SK-N-SH (cell line): Measurements from ENCODE around the gene CTBP1.

ENCODE experiments used
- CHD2 ChIP-seq: fragments of 150-350 bp; IDR thresholded peaks from 2 replicates; pipeline ENCODE4 v1.6.1; 2018; ENCODE audit warnings: low read length; ENCODE audit not compliant: partially characterized antibody
- FOXJ3 ChIP-seq: sonication (generic); formaldehyde crosslinking; IDR thresholded peaks from 2 replicates; pipeline ENCODE4 v1.5.1; 2020; ENCODE audit warnings: mild to moderate bottlenecking, missing genetic modification reagents
- GABPA ChIP-seq: IDR thresholded peaks from 2 replicates; pipeline ENCODE4 v1.4.0; 2012; ENCODE audit warnings: low read depth, mild to moderate bottlenecking
- NRF1 ChIP-seq: IDR thresholded peaks from 2 replicates; pipeline ENCODE4 v1.6.1; 2012; ENCODE audit warnings: low read depth, mild to moderate bottlenecking, low read length
- POLR2AphosphoS5 ChIP-seq: IDR thresholded peaks from 2 replicates; pipeline ENCODE4 v1.6.1; 2012; ENCODE audit warnings: low read depth, low read length
- TAF1 ChIP-seq: IDR thresholded peaks from 2 replicates; pipeline ENCODE4 v1.6.1; 2012; ENCODE audit warnings: low read depth, mild to moderate bottlenecking, low read length, moderate library complexity, borderline replicate concordance
- USF1 ChIP-seq: IDR thresholded peaks from 2 replicates; pipeline ENCODE4 v1.4.0; 2012; ENCODE audit warnings: low read depth, borderline replicate concordance
- YY1 ChIP-seq: IDR thresholded peaks from 2 replicates; pipeline ENCODE4 v1.4.0; 2012; ENCODE audit warnings: low read depth, mild to moderate bottlenecking
- TF ChIP-seq, protein P1 (sequence below): fragments of 200-600 bp; sonication (generic); IDR thresholded peaks from 2 replicates; pipeline ENCODE4 v1.6.1; 2017; ENCODE audit warnings: antibody characterized with exemption, mild to moderate bottlenecking, moderate library complexity
- TF ChIP-seq, protein P2 (sequence below): IDR thresholded peaks from 2 replicates; pipeline ENCODE4 v1.4.0; 2012; ENCODE audit warnings: low read depth, borderline replicate concordance

DNA sequence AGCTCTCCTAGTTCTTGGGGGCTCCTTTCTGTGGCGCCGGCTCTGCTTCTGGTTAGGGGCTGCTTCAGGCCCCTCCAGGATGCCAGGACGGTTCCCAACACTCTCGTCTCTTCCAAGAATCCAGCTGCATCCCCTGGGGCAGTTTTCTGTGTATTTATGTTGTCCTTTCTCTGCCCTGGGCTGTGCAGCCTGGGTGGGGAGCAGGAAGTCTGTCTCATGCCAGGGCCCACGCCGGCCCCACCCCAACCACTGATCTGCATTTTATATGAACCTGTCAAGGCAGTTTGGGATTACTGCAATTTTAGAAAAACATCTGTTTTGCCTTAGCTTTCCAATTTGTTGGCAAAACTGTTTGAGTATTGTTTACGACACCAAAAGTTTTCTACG is 14.6 kb downstream of the CTBP1 start:
- TF ChIP-seq, protein P1, sequence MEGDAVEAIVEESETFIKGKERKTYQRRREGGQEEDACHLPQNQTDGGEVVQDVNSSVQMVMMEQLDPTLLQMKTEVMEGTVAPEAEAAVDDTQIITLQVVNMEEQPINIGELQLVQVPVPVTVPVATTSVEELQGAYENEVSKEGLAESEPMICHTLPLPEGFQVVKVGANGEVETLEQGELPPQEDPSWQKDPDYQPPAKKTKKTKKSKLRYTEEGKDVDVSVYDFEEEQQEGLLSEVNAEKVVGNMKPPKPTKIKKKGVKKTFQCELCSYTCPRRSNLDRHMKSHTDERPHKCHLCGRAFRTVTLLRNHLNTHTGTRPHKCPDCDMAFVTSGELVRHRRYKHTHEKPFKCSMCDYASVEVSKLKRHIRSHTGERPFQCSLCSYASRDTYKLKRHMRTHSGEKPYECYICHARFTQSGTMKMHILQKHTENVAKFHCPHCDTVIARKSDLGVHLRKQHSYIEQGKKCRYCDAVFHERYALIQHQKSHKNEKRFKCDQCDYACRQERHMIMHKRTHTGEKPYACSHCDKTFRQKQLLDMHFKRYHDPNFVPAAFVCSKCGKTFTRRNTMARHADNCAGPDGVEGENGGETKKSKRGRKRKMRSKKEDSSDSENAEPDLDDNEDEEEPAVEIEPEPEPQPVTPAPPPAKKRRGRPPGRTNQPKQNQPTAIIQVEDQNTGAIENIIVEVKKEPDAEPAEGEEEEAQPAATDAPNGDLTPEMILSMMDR, result no peak
- TF ChIP-seq POLR2AphosphoS5 (no peak), YY1 (no peak), FOXJ3 (no peak), USF1 (no peak), GABPA (no peak), CHD2 (no peak), TAF1 (no peak), NRF1 (no peak)
- TF ChIP-seq, protein P2, sequence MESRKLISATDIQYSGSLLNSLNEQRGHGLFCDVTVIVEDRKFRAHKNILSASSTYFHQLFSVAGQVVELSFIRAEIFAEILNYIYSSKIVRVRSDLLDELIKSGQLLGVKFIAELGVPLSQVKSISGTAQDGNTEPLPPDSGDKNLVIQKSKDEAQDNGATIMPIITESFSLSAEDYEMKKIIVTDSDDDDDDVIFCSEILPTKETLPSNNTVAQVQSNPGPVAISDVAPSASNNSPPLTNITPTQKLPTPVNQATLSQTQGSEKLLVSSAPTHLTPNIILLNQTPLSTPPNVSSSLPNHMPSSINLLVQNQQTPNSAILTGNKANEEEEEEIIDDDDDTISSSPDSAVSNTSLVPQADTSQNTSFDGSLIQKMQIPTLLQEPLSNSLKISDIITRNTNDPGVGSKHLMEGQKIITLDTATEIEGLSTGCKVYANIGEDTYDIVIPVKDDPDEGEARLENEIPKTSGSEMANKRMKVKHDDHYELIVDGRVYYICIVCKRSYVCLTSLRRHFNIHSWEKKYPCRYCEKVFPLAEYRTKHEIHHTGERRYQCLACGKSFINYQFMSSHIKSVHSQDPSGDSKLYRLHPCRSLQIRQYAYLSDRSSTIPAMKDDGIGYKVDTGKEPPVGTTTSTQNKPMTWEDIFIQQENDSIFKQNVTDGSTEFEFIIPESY, result no peak
